Measurements from ENCODE around the gene ARAP3. TPM values are rescaled to one million over a fixed set of nuclear protein-coding genes. Genes with fewer than 3 reads are reported as not detected.

Gene ARAP3
- total and polyA plus RNA-seq, 9 of the 15 experiments (the other 6 are each of a cell fraction or from before 2014, with no cell fraction given), result 0.83 to 25.7 (median 6.4) TPM

- TF ChIP-seq SFPQ (IDR thresholded peaks at IDR 0.05; ENCODE audit: low read depth, low read length) (no peak), SAFB (IDR thresholded peaks at IDR 0.05; ENCODE audit: borderline replicate concordance, low read depth, low read length) (peak; percentile 87), NFATC3 (IDR thresholded peaks at IDR 0.05) (no peak), ZNF311 (CRISPR knock-in tag; IDR thresholded peaks at IDR 0.05) (no peak), ZNF695 (CRISPR knock-in tag; IDR thresholded peaks at IDR 0.05) (no peak), CHD7 (IDR thresholded peaks at IDR 0.05; ENCODE audit: low read depth, low read length) (no peak), RBM14 (IDR thresholded peaks at IDR 0.05; ENCODE audit: borderline replicate concordance, insufficient read depth, low read depth, low read length) (no peak)
Observed at GRCh38 chr5:141618804-141619554, 63.1 kb downstream of the ARAP3 start, which contains the start of gene DIAPH1 (continued).

All from K562 (cell line).